AG04450 (cell line): ENCODE results near the gene CRTC1. TPM values are rescaled to one million over a fixed set of nuclear protein-coding genes. Genes with fewer than 3 reads are reported as not detected.

Experiments used
- CTCF ChIA-PET: fragments of 300-600, 350-600 bp; formaldehyde crosslinking; extraction: SDS; loops from one replicate; lab custom pipeline; 2022; ENCODE audit warnings: antibody characterized with exemption, inconsistent platforms; lab: Charles Lee
- POLR2A ChIA-PET: fragments of 350-600 bp; formaldehyde crosslinking; extraction: SDS; loops from one replicate; lab custom pipeline; 2021; ENCODE audit warnings: antibody characterized with exemption, inconsistent platforms; lab: Yijun Ruan, JAX
- DNase-seq: peaks from one replicate; pipeline ENCODE4 v3.0.0-alpha.2; 2011; ENCODE audit warnings: low read depth, low spot score
- H3K27ac ChIP-seq: one replicate; pipeline ENCODE4 v1.5.1; 2012; ENCODE audit warnings: low read depth, low read length, control low read depth
- H3K27me3 ChIP-seq: one replicate; pipeline ENCODE4 v1.6.0; 2012; ENCODE audit warnings: low read length; ENCODE audit not compliant: control insufficient read depth, insufficient read depth
- H3K4me3 ChIP-seq: 2 replicates; pipeline ENCODE4 v1.5.1; 2011; ENCODE audit warnings: mild to moderate bottlenecking, low read depth, low read length, control low read depth
- H3K9me3 ChIP-seq: 2 replicates; pipeline ENCODE4 v1.5.1; 2012; ENCODE audit warnings: low read length; ENCODE audit not compliant: control insufficient read depth, insufficient read depth
- CTCF ChIP-seq: IDR thresholded peaks from 2 replicates; pipeline ENCODE4 v1.5.1; 2011; ENCODE audit warnings: low read depth, low read length, control low read depth, inconsistent platforms
- polyA plus RNA-seq: library from polyadenylated mRNA; depleted of rRNA; stranded (reverse); fragments of >200 nt; gene quantifications from 2 replicates; pipeline ENCODE4 v1.2.3, GENCODE V29; 2011

Gene CRTC1
- polyA plus RNA-seq, 1 experiment, result 1.0 TPM

- ChIA-PET CTCF (interaction anchor here (0.6 to 0.8 kb wide), 2 partner anchors 90 to 176 kb away, joined by 3 read pairs; no protein-coding TSS in a partner anchor), POLR2A (no interaction called here)
- Histone ChIP-seq H3K9me3 (peaks cover 19% of the 10 kb centered on the region; the same call in 1 of the 2 replicates), H3K27me3 (no peaks in the 10 kb centered on the region), H3K4me3 (no peak overlapping the region), H3K27ac (no peak overlapping the region)
- DNase-seq, result no peak
- no peak for TF ChIP-seq CTCF
Observed at GRCh38 chr19:18671303-18672043, 12.0 kb upstream of the CRTC1 start.

GRCh38 chr19:18672044-18672451 lies 11.4 kb upstream of the CRTC1 start:
- no peak overlapping the region for H3K27ac ChIP-seq
- POLR2A ChIA-PET, result no interaction called here
- no peak for DNase-seq
- no peak for TF ChIP-seq CTCF
- CTCF ChIA-PET, result interaction anchor here (0.6 to 1.4 kb wide), 6 partner anchors 8 to 175 kb away, joined by 3 to 7 read pairs (median 3); no protein-coding TSS in a partner anchor
- H3K4me3 ChIP-seq, result no peak overlapping the region
- no peaks in the 10 kb centered on the region for H3K27me3 ChIP-seq
- peaks cover 19% of the 10 kb centered on the region; the same call in 1 of the 2 replicates for H3K9me3 ChIP-seq

- Histone ChIP-seq H3K9me3 (peaks cover 15% of the 10 kb centered on the region; the same call in 1 of the 2 replicates), H3K27me3 (no peaks in the 10 kb centered on the region), H3K4me3 (no peak overlapping the region), H3K27ac (no peak overlapping the region)
- POLR2A ChIA-PET, result interaction anchor here (0.6 kb wide), 1 partner anchor 14 kb away, joined by 3 read pairs; no protein-coding TSS in a partner anchor
- TF ChIP-seq CTCF, result peak; percentile 46
- no peak for DNase-seq
- CTCF ChIA-PET, result interaction anchor here (0.6 to 1.4 kb wide), 5 partner anchors 9 to 169 kb away, joined by 3 to 7 read pairs (median 3); no protein-coding TSS in a partner anchor
Observed at GRCh38 chr19:18672606-18673337, 10.7 kb upstream of the CRTC1 start.

GRCh38 chr19:18674616-18675015 lies 8.9 kb upstream of the CRTC1 start:
- ChIA-PET CTCF (interaction anchor here (0.6 to 1.2 kb wide), 3 partner anchors 81 to 219 kb away, joined by 3 to 7 read pairs (median 4); no protein-coding TSS in a partner anchor), POLR2A (interaction anchor here (0.7 kb wide), 1 partner anchor 49 kb away, joined by 3 read pairs; no protein-coding TSS in a partner anchor)

More at GRCh38 chr19:18674616-18675015, 8.9 kb upstream of the CRTC1 start:
- TF ChIP-seq CTCF, result no peak
- DNase-seq, result no peak
- H3K9me3 ChIP-seq, result peaks cover 5% of the 10 kb centered on the region; the same call in 1 of the 2 replicates
- no peak overlapping the region for H3K27ac ChIP-seq
- H3K4me3 ChIP-seq, result no peak overlapping the region
- no peaks in the 10 kb centered on the region for H3K27me3 ChIP-seq
